HG03064 (cell line): ENCODE results near the gene CCZ1B.
A peak's percentile ranks its signal among the peaks of the same experiment; 100 is the strongest.
"Not testable (repeated sequence)": the region's sequence is repeated elsewhere in the genome, so short reads cannot be mapped to it uniquely, and the experiment has no call there.

Source experiments
- ATAC-seq: cut with Tn5 transposase; IDR thresholded peaks from one replicate; pipeline ENCODE4 v1.9.1; 2021; ENCODE audit warnings: low read depth; ENCODE audit not compliant: unreplicated experiment

Gene CCZ1B

DNA sequence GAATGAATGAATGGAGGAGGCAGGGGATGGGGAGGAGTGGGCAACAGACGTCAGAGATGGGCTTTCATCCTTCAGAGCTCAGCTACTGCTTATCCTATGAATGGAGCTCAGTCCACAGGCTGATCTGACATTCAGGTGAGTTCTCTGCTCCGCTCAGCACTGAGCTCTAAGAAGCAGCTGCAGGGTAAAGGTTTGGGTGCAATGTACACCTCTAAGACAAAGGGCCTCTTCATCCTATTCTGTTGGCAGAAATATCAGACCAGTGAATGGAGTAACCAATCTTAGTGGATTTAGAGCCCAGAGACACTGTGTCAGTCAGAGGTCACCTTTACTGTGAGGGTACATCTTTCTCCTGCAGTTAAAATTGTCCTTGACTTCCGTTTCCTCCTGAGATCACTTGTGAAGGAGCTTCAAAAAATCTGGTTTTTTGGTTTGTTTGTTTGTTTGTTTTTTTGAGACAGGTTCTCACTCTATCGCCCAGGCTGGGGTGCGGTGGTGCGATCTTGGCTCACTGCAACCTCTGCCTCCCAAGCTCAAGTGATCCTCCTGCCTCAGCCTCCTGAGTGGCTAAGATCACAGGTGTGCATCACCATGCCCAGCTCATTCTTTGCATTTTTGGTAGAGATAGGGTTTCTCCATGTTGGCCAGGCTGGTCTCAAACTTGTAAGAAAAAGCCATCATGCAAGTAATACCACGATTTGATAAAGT lies 5.1 kb upstream of the CCZ1B start:
- ATAC-seq: no peak

DNA sequence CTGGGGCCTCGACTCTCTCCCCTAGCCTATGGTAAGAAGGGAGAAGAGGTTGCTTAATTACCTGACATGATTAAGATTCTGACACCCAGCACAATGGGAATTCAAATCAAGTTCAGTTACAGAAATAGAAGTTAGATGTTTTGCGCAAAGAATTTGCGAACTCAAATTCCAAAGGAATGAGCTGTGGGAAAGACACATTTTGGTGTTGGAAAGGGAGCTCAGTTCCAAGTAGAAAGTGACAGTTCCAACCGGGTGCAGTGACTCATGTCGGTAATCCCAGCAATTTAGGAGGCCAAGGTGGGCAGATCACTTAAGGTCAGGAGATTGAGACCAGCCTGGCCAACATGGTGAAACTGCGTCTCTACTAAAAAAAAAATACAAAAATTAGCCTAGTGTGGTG lies 4.0 kb upstream of the CCZ1B start:
- ATAC-seq: not testable (repeated sequence)

GRCh38 chr7:6829616-6830015 lies 3.5 kb upstream of the CCZ1B start:
- not testable (repeated sequence) for ATAC-seq

DNA sequence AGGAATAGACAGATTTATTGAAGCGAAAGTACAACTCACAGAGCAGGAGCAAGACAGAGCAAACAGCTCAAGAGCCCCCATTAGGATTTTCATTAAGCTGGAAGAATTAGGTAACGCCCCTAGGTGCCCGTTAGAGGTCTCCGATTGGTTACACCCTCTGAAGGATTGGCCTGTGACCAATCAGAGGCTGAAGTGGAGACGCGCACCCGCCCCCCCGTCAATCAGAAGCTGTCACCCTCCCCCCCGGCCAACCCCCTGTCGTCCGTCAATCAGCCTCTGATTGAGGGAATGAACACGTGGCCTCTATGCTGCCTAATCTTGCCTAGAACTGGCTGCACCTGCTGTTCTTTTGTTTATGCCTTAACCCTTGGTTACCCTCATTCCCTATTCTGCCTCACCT lies 1.1 kb upstream of the CCZ1B start:
- not testable (repeated sequence) for ATAC-seq

DNA sequence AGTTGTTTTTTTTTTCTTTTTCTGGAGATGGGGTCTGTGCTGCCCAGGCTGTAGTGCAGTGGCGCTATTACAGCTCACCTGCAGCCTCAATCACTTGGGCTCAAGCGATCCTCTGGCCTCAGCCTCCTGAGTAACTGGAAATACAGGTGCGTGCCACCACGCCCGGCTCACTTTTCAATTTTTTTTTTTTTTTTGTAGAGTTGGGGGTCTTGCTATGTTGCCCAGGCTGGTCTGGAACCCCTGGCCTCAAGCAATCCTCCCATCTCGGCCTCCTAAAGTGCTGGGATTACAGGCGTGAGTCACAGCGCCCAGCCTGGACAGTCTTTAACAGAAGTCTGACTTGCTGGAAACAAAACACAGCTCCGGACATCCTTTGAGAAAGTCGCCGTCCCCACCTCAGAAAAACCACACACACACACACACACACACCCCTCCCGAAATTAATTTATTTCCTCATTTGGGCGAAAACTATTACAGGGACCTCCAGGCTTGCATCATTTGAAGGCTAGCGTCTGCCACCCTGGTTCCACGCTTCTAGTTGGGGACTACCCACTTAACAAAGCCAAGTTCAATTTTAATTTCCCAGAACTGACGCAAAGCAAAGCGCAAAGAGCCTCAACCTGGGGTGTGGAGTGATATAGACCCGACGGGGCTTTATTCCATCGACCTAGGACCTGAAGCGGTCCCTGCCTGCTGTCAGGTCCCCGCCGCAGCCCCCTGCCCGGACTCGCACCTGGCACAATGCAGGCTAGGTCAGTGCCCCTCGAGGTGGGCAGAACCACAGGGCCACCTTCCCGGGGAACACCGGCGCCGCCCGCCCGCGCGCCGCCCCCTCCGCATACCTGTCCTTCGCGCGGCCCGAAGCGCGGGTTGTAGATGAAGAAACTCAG lies 594 bp downstream of the CCZ1B start:
- ATAC-seq: peak; percentile 51

GRCh38 chr7:6821622-6822021 lies 4.5 kb downstream of the CCZ1B start:
- ATAC-seq: not testable (repeated sequence)

GRCh38 chr7:6815470-6815869 lies 10.6 kb downstream of the CCZ1B start:
- ATAC-seq: not testable (repeated sequence)

GRCh38 chr7:6813011-6813410 lies 13.1 kb downstream of the CCZ1B start:
- not testable (repeated sequence) for ATAC-seq

DNA sequence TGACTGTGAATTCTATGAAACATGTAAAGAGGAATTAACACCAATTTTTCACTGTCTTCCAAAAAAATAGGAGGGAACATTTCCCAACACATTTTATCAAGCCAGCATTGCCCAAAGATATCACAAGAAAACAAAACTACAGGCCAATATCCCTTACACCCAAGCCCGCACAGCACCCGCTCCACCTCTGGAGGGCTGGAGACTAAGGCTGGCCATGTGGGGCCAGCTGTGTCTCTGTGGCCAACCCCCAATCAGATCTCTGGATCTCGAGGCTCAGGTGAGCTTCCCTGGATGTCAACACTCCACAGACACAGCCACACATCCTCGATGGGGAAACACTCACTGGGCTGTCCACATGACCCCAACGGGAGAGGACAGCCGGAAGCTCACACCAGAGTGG lies 18.1 kb downstream of the CCZ1B start:
- not testable (repeated sequence) for ATAC-seq

- not testable (repeated sequence) for ATAC-seq
Observed at GRCh38 chr7:6807393-6807918, 18.6 kb downstream of the CCZ1B start.

DNA sequence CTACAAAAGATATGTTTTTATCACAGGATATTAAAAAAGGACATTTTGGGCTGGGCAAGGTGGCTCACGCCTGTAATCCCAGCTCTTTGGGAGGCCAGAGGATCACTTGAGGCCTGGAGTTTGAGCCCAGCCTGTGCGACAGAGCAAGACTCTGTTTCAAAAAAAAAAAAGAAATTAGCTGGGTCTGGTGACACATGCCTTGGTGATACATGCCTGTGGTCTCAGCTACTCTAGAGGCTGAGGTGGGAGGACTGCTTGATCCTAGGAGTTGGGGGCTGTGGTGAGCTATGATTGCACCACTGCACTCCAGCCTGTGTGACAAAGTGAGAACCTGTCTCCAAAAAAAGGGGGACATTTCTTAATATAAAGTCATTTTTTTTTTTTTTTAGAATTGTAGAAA lies 25.7 kb downstream of the CCZ1B start:
- ATAC-seq: not testable (repeated sequence)

GRCh38 chr7:6799887-6800286 lies 26.2 kb downstream of the CCZ1B start:
- ATAC-seq: not testable (repeated sequence)

GRCh38 chr7:6798047-6798446 lies 28.0 kb downstream of the CCZ1B start:
- not testable (repeated sequence) for ATAC-seq

- ATAC-seq: not testable (repeated sequence)
Observed at GRCh38 chr7:6797218-6797617, 28.9 kb downstream of the CCZ1B start.

GRCh38 chr7:6794276-6794675 lies 31.8 kb downstream of the CCZ1B start:
- ATAC-seq: not testable (repeated sequence)

GRCh38 chr7:6792113-6792872 lies 33.8 kb downstream of the CCZ1B start:
- not testable (repeated sequence) for ATAC-seq

DNA sequence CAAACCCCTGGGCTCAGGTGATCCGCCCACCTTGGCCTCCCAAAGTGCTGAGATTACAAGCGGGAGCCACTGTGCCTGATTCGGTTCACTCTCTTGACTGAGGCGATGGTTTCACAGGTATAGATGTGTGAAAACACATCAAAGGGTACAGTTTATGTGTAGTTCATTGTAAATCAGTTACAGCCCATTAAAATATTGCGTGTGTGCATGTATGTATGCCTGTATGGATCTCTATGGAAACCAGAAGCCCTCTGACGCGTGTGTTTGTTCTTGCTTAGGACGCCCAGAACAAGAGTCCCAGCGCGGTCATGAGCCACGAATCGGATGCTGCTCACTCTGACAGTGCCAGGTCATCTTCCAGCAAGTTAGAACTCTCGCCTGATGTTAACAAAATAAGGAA lies 36.7 kb downstream of the CCZ1B start:
- not testable (repeated sequence) for ATAC-seq

DNA sequence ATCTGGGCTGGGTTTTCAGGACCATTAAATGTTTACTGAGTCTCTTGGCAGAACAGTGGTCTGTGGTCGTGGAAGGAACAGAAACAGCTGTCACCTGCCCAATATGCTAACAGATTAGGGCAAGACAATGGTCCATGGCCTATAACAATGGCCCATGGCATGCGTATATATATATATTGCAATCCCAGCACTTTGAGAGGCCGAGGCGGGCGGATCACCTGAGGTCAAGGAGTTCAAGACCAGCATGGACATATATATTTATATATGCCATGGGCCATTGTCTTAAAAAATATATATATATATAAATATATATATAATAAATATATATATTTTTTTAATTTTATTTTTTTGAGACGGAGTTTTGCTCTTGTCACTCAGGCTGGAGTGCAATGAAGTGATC lies 44.5 kb downstream of the CCZ1B start:
- ATAC-seq: not testable (repeated sequence)

- not testable (repeated sequence) for ATAC-seq
Observed at GRCh38 chr7:6761186-6761585, 64.9 kb downstream of the CCZ1B start.

DNA sequence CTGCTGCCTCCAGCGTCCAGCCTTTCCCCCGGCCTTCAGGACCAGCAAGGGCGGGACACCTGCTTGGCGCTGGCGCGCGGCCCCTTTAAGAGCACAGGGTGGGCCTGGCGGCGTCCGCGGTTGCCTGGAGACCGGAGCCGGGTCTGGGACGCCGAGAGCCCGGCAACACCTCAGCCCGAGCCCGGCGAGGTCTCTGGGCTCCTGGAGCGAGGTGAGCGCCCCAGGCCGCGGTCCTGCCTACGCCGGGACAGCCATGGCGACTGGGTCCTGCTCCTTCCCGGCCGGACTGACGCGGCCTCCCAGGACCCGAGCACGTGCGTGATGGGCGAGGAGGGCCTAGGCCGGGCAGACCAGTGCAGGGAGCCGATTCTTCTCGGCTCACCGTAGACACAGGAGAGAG lies 72.1 kb downstream of the CCZ1B start, which contains the start of gene RSPH10B2:
Gene RSPH10B2, plus strand, starts transcription at position 140 of the 400 bp plus-strand sequence. CDS start 3,575 bp downstream, outside the sequence.
- ATAC-seq: not testable (repeated sequence)
